GM19023 (cell line): ENCODE measurements around the gene DCAF4.

Experiments used
- ATAC-seq: cut with Tn5 transposase; IDR thresholded peaks from one replicate; pipeline ENCODE4 v1.9.1; 2021; ENCODE audit warnings: mild to moderate bottlenecking, moderate library complexity; ENCODE audit not compliant: unreplicated experiment

Gene DCAF4

DNA sequence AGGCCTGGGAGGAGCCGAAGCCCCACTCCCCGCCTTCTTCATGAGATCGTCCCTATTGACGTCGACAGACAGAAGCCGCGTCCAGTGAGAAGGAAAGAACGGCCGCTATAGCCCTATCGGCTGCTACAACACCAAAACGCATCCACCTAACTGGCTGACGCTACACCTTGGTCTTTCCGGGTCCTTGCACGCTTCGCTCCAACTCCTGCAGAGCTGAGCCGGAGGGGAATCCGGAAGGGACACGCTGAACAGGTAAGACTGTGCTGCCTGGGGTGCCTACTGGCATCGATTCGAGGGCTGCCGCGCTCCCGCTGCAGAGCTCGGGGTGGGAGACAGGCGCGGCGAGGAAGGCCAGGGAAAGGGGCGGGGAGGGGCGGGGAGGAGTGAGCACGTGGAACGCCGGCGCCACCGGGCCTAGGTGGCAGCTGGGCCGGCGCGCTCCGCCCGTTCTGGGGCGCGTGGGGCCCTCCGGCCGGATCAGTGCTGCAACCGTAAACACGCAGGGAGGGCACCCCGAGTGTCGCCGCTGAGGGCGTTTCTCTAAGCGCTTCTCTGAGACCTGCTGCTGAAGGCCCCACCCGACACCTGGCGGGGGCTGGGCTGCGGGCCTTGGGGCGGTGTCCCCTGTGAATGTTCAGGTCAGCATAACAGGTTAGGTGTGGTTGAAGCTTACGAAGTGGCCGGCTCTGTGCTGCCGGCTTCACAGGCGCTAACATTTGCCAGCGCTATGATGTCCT, at the start of gene DCAF4:
TSS of gene DCAF4 (plus strand) at position 173 of the 737 bp plus-strand sequence. CDS start 11,515 bp downstream, outside the sequence.
- peak; percentile 95 for ATAC-seq

GRCh38 chr14:72876710-72877063, 49.6 kb upstream of the DCAF4 start:
- ATAC-seq = no peak

DNA sequence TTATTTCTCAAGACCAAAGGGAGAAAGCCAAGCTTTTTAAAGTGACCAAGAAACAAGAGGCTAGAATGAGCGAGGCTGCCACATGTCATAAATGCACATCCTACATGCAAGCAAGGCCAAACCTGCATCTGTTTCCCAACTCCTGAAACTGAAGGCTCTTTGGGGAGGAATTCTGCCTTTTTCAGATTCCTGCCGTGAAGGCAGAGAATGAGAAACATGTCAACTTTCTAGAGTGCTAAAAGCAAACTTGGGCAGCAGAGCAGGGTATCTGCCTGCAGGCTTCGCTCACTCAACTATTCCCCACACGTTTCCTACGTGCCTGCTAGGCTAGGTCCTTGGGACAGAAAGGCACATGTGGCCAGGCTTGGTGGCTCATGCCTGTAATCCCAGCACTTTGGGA, 47.5 kb upstream of the DCAF4 start:
- ATAC-seq = no peak

GRCh38 chr14:72879431-72879830, 46.8 kb upstream of the DCAF4 start:
- no peak for ATAC-seq

DNA sequence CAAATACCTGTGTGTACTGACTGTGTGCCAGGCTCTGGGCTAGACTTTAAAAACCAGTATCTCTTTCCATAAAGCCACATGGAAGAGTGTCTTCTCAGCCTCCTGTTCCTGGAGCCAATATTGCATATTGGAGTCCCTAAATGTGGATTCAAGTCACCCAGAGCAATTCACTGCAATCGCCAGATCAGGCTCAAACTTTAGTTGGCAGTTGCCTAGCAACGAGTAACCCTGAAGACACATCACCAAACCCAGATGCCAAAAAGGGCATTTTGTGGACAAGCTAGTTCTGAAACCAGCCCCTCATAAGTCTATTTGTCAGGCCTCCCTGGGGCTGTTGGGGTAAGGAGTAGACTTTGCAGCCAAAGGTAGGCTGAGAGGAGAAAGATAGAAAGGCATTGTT, 46.1 kb upstream of the DCAF4 start:
- ATAC-seq = no peak

GRCh38 chr14:72880820-72881219, 45.4 kb upstream of the DCAF4 start:
- no peak for ATAC-seq

DNA sequence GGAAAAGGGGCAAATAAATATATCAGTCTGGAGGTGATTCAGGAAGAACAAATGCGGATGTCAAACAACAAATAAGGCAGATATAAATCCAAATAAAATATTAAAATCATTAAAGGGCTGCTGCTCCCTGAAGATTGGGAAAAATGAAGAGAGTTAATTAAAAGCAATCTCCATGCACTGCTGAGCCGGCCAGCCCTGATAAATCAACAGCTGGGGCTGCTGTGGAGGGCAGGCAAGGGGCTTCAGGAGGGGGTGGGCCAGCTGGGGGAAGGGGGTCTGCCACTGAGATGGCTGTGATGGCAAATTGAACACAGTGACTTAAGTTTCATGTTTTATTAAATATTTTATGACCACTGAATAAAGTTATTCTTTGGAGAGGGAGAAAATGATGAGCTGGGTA, 44.7 kb upstream of the DCAF4 start:
- no peak for ATAC-seq

GRCh38 chr14:72882047-72882446, 44.2 kb upstream of the DCAF4 start:
- no peak for ATAC-seq

GRCh38 chr14:72882463-72882862, 43.8 kb upstream of the DCAF4 start:
- ATAC-seq = no peak

GRCh38 chr14:72883109-72883508, 43.2 kb upstream of the DCAF4 start:
- no peak for ATAC-seq

- ATAC-seq = no peak
Measured at GRCh38 chr14:72883961-72884360, 42.3 kb upstream of the DCAF4 start.

DNA sequence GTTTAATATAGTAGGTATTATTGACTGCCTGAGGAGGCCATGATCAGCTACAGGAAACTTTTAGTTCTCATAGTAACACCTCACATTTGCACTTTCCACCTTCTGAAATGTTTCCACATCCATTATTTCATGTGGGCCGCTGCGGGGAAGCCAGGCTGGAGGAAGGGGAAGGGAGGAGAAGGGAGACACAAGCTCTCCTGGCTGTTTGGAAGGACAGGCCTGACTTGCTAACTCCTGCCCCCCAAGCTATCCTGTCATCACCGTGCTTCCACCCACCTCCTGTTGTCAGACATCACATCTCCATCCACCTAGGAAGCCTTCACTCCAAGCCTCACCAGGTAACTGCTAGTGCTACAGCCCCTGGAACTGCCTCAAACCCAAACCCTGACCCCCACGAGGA, 41.9 kb upstream of the DCAF4 start:
- ATAC-seq = no peak

- ATAC-seq = no peak
Measured at GRCh38 chr14:72887514-72887913, 38.8 kb upstream of the DCAF4 start.

- ATAC-seq = no peak
Measured at GRCh38 chr14:72888192-72888591, 38.1 kb upstream of the DCAF4 start.

DNA sequence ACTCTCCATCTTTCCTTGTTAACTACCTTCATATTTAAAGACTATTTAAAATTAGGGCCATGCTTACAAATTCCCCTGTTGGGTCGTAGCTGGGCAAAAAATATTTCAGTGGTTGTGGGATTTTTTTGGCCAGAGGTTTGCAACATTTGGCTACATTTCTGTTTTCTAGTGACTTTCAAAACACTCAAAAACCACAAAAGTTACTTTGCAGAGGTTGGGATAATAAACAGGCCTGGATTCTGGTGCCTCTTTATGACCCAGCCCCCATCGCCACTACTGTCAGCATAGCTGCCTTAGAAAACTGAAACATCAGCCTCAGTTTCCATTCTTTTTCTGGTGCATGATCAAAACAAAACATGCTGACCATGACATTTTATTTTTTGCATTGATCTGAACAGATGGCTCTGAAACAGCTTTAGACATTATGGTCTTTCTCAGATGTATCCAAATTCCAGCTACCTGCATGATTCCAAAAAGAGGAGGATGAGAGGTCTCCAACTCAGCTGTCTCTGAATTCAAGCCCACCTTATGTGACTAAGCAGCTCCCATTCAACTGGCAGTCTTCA, 37.5 kb upstream of the DCAF4 start:
- ATAC-seq = no peak

DNA sequence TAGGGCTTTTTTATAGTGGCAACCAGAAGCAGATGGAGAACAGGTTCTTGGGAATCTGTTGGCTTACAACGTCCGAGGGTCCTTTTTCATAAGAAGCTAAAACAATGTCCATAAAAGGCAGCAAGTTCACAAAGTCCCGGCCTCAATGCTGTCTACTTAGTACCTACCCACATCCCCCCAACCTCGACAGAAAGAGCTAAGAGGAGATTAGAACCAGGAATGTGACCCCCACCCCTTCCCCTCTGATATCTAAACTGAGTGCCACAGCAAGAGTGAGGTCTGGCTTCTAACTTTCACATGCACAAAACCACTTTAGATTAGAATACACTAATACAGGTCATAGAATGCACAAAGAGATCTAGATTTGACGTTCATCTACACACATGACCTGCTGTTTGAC, 36.9 kb upstream of the DCAF4 start:
- ATAC-seq = no peak

DNA sequence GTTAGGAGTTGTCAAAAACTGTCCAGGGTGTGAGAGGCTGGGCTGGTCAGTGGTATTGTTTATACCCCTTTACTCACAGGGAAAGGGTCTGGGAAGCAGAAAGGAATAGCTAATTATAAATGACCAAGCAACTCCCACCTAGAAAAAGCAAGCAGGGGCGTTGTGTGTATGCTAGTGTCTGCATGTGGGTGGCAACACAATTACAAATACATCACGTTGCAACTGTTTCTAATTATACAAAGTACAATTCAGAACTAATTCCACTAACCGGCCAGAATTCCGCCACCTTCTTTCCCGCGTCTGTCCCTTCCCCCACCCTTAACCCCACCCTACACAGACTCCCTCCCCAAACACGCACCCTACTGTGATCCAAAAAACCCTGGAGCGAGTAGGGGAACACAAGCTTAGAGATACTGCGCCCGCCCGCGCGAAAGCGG, 34.6 kb upstream of the DCAF4 start:
- no peak for ATAC-seq

- no peak for ATAC-seq
Measured at GRCh38 chr14:72892103-72892878, 34.0 kb upstream of the DCAF4 start.

DNA sequence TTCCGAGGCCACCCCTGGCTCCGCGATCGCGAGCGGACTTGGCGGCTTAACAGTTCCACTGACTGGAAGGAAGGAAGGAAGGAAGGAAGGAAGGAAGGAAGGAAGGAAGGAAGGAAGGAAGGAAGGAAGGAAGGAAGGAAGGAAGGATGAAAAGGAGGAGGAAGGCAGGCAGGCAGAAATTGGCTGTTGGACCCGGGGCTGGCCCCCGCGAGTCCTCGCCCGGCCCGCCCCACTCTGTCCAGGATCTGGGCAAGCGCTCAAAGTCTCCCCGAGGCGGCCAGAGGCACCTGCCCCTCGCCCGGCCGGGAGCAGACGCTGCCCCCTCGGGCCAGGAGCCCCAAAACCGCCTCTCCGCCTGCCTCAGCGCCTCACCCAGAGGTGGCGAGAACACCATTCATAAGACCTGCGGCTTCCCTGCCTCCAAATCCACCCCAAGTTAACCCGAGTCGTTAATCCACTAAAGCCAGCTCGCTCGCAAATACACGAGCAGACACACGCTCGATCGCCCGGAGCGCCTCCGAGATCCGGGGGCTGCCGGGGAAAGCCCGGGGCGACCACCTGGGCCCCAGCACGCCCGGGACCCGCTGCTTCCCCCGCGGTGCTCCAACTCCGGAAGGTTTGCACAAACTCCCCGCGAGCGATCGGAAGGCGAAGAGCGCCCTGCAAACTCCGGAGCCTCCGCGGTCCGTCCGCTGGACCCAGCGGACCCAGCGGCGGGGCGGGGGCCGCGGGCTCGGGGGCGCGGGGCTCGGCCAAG, 33.2 kb upstream of the DCAF4 start:
- no peak for ATAC-seq

DNA sequence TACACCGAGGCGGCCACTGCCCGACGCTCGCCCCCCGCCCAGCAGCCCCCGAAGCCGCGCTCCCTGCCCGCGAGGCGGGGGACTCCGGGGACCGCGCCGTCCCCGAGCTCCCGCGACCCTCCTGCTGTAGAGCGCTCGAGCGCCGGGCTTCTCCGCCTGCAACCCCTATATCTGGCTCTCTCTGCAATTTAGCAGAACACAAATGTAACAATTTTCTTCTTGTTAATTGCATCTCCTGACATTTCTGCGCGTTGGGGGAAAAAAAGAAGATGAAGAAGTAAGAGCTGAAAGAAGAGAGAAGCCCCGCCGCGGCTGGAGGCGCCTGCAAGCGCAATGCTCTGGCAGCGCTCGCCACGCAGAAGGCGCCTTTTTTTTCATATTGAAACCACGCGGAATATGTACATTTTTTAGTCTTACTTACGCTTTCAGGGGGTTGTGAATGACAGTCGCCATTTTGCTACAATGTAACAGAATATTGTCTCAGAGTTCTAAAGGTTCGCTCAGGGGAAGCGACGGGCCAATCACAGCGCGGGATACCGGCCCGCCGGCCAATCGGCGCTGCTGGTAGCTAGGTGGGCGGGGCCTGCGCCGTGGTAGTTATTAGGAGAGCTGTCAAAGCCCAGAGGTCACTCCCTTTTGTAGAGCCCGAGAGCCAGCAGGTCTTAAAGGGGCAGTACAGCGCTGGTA, 32.5 kb upstream of the DCAF4 start, which contains the start of gene DPF3:
TSS of gene DPF3 (minus strand) at position 466 of the 687 bp plus-strand sequence. CDS start at position 453, 13 bp downstream.
- ATAC-seq = peak; percentile 99

GRCh38 chr14:72894323-72894622, 32.0 kb upstream of the DCAF4 start:
- no peak for ATAC-seq
